Panc1 (cell line): Measurements from ENCODE around the gene LAP3. TPM values are rescaled to one million over a fixed set of nuclear protein-coding genes. Genes with fewer than 3 reads are reported as not detected.

ENCODE experiments used
- ATAC-seq: fragments of 200-7000 bp; cut with Tn5 transposase; 2 replicates; pipeline ENCODE4 v1.9.1; 2020; ENCODE audit warnings: mild to moderate bottlenecking, moderate library complexity
- BruUV-seq: library from RNA; stranded (reverse); fragments of 400-500 nt; replicated peaks from 2 replicates; lab custom pipeline; 2021; lab: Mats Ljungman, UMichigan
- CTCF ChIA-PET: fragments of 300-600 bp; sonication (Branson Sonifier 250); formaldehyde crosslinking; loops from one replicate; lab custom pipeline; 2022; ENCODE audit warnings: antibody characterized with exemption; lab: Charles Lee
- POLR2A ChIA-PET: fragments of 300-600 bp; sonication (Branson Sonifier 250); formaldehyde crosslinking; loops from one replicate; lab custom pipeline; 2022; ENCODE audit warnings: antibody characterized with exemption; lab: Charles Lee
- DNase-seq: peaks from one replicate; pipeline ENCODE4 v3.0.0-alpha.2; 2010; ENCODE audit warnings: low read depth, low spot score
- H3K27ac ChIP-seq: 2 replicates; pipeline ENCODE4 v1.5.1; 2011; ENCODE audit warnings: mild to moderate bottlenecking, low read length, inconsistent platforms
- H3K27me3 ChIP-seq: fragments of 200-500 bp; sonication (Bioruptor generic); 2 replicates; pipeline ENCODE4 v1.6.0; 2014; ENCODE audit warnings: low read length, inconsistent platforms; ENCODE audit not compliant: control insufficient read depth, insufficient read depth
- H3K36me3 ChIP-seq: fragments of 200-500 bp; sonication (Bioruptor generic); 2 replicates; pipeline ENCODE4 v1.5.1; 2014; ENCODE audit warnings: inconsistent platforms, mild to moderate bottlenecking, low read length, moderate library complexity; ENCODE audit not compliant: control insufficient read depth, insufficient read depth
- H3K4me1 ChIP-seq: 2 replicates; pipeline ENCODE4 v1.5.1; 2011; ENCODE audit warnings: inconsistent platforms, mild to moderate bottlenecking, low read length, moderate library complexity; ENCODE audit not compliant: control insufficient read depth, insufficient read depth
- H3K4me3 ChIP-seq, 2 experiments: 2 replicates each; pipeline ENCODE4 v1.5.1; 2011 to 2012; ENCODE audit warnings: low read depth in 2 of 2, low read length in 2 of 2, mild to moderate bottlenecking in 2 of 2, inconsistent platforms in 1 of 2, moderate library complexity in 1 of 2
- H3K9me3 ChIP-seq: fragments of 200-500 bp; sonication (Bioruptor generic); 2 replicates; pipeline ENCODE4 v1.5.1; 2014; ENCODE audit warnings: low read depth, mild to moderate bottlenecking, inconsistent platforms, low read length, moderate library complexity; ENCODE audit not compliant: control insufficient read depth, insufficient read depth
- CTCF ChIP-seq: fragments of 450-650 bp; IDR thresholded peaks from 2 replicates; pipeline ENCODE4 v1.5.1; 2017; ENCODE audit warnings: mild to moderate bottlenecking
- POLR2AphosphoS5 ChIP-seq: IDR thresholded peaks from 2 replicates; pipeline ENCODE4 v1.6.1; 2012; ENCODE audit warnings: mild to moderate bottlenecking, low read depth, low read length, moderate library complexity
- REST ChIP-seq, 2 experiments: IDR thresholded peaks; 2 replicates each; pipeline ENCODE4 v1.6.1; 2011 to 2012; ENCODE audit warnings: low read depth in 2 of 2, control low read depth in 1 of 2, low read length in 1 of 2, mild to moderate bottlenecking in 1 of 2, moderate library complexity in 1 of 2; ENCODE audit not compliant: insufficient read depth in 1 of 2
- SIN3A ChIP-seq: IDR thresholded peaks from 2 replicates; pipeline ENCODE4 v1.6.1; 2012; ENCODE audit warnings: low read depth, mild to moderate bottlenecking, low read length, moderate library complexity, borderline replicate concordance; ENCODE audit not compliant: insufficient read depth
- TCF7L2 ChIP-seq: IDR thresholded peaks from 2 replicates; pipeline ENCODE4 v1.6.1; 2011; ENCODE audit warnings: mild to moderate bottlenecking, low read depth, low read length, inconsistent platforms
- in situ Hi-C: cut with HindIII; loops from 2 replicates; pipeline ENCODE4 v1.10.0; 2016; ENCODE audit warnings: low sequenced_read_pairs, low pct_unique_long_range_greater_than_20kb
- intact Hi-C: fragments of 100-400 bp; cut with micrococcal nuclease; formaldehyde crosslinking; loops from one replicate; pipeline ENCODE4 v1.10.0; 2022; ENCODE audit not compliant: unreplicated experiment
- total RNA-seq: library from RNA; stranded (reverse); gene quantifications from one replicate; pipeline ENCODE4 v1.2.1, GENCODE V29; 2021; ENCODE audit not compliant: unreplicated experiment

Gene LAP3
- total RNA-seq, 1 experiment from 2014 or later: 51.4 TPM

GRCh38 chr4:17642398-17642783, 65.4 kb downstream of the LAP3 start:
- Histone ChIP-seq H3K27me3 (no peaks in the 10 kb centered on the region), H3K27ac (no peak overlapping the region), H3K4me1 (no peaks in the 10 kb centered on the region), H3K36me3 (no peaks in the 10 kb centered on the region), H3K4me3 (no peak overlapping the region), H3K9me3 (no peaks in the 10 kb centered on the region)
- no TSS peak for BruUV-seq
- DNase-seq (no peak), ATAC-seq (no peak)
- ChIA-PET CTCF (no interaction called here), POLR2A (no interaction called here)
- intact Hi-C loops (no loop called here), in situ Hi-C loops (no loop called here)
- TF ChIP-seq CTCF (no peak), SIN3A (no peak), REST (IDR thresholded peaks at IDR 0.05; ENCODE audit: insufficient read depth in 1 of 2, low read depth in 2 of 2, low read length in 1 of 2) (no peak), TCF7L2 (no peak), POLR2AphosphoS5 (no peak)

GRCh38 chr4:17646693-17647092, 69.7 kb downstream of the LAP3 start:
- Histone ChIP-seq H3K9me3 (no peaks in the 10 kb centered on the region), H3K36me3 (no peaks in the 10 kb centered on the region), H3K27ac (no peak overlapping the region), H3K27me3 (no peaks in the 10 kb centered on the region), H3K4me3 (no peak overlapping the region), H3K4me1 (no peaks in the 10 kb centered on the region)
- ATAC-seq (no peak), DNase-seq (no peak)
- intact Hi-C loops (no loop called here), in situ Hi-C loops (no loop called here)
- TF ChIP-seq SIN3A (no peak), POLR2AphosphoS5 (no peak), CTCF (no peak), TCF7L2 (no peak), REST (IDR thresholded peaks at IDR 0.05; ENCODE audit: insufficient read depth in 1 of 2, low read depth in 2 of 2, low read length in 1 of 2) (no peak)
- no TSS peak for BruUV-seq
- ChIA-PET POLR2A (no interaction called here), CTCF (no interaction called here)
